Rectal smooth muscle tissue (tissue), 1 donor: ENCODE data around the gene HOXA1.

Experiments
- H3K27ac ChIP-seq: one replicate; pipeline ENCODE4 v1.7.0; 2013; ENCODE audit warnings: low read depth, low read length, inconsistent platforms
- H3K27me3 ChIP-seq: one replicate; pipeline ENCODE4 v1.7.0; 2013; ENCODE audit warnings: low read length; ENCODE audit not compliant: control insufficient read depth, insufficient read depth
- H3K36me3 ChIP-seq: one replicate; pipeline ENCODE4 v1.7.0; 2013; ENCODE audit warnings: low read length; ENCODE audit not compliant: control insufficient read depth, insufficient read depth
- H3K4me1 ChIP-seq: one replicate; pipeline ENCODE4 v1.7.0; 2013; ENCODE audit warnings: low read length; ENCODE audit not compliant: control insufficient read depth, insufficient read depth
- H3K4me3 ChIP-seq: one replicate; pipeline ENCODE4 v1.7.0; 2013; ENCODE audit warnings: low read length
- H3K9ac ChIP-seq: one replicate; pipeline ENCODE4 v1.7.0; 2013; ENCODE audit warnings: low read length

The HOXA1 gene

DNA sequence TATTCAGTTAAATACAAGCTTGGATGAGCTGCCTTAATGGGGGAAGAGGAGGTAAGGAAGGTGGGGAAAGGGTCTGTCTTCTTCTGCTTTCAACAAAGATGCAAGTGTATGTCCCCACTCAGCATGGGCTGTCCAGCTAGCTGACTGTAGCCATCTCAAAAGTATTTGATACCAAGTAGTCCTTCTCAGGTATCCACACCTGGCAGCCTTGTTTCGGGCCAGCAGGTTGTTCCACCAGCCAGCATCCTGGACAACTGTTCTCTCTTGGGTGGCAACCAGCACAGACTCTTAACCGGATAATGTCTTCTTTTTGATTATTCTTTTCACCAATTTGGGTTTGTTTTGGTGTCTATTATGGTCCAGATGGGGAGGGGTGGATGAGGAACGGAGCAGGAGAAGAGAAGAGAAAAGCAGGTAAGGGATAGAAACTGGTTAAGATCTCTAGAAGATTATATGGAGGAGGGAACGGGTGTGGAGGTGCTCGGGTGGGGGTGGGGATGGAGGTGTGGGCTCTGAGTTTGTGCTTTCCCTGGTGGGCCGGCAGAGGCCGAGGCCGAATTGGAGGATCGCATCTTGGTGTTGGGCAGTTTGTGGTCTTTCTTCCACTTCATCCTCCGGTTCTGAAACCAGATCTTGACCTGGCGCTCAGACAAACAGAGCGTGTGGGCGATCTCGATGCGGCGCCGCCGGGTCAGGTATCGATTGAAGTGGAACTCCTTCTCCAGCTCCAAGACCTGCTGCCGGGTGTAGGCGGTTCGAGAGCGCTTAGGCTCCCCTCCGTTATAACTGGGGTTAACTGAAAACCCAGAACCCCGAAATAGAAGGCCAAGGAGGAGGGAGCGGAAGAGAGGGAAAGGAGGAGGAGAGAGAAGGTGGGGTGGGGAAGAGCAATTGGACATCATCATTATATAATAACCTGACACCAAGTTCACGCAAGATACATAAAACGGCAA lies 33.3 kb upstream of the HOXA1 start:
- peak overlapping the region; percentile 83 for H3K27ac ChIP-seq
- no peak overlapping the region for H3K9ac ChIP-seq
- peaks cover 47% of the 10 kb centered on the region for H3K4me1 ChIP-seq
- H3K36me3 ChIP-seq = no peaks in the 10 kb centered on the region
- H3K4me3 ChIP-seq = peak overlapping the region; percentile 75
- H3K27me3 ChIP-seq = no peaks in the 10 kb centered on the region

DNA sequence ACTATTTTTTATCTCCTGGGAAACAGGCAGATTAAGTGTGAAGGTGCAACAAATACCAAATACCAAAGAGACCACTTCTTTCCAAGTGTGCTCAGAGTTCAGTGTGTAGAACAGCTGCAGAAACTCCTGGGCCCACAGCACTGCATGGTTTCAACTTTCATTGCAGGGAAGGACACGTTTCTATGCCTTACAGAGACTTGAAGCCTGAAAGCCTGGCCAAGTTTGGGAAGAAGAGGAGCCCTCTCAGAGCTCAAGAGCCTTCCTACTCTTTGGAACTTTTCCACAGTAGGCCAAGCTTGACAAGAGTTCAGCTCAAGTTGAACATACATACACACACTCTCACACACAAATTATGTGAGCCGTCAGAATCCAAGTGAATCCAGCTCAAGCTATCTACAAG lies 32.2 kb upstream of the HOXA1 start:
- no peaks in the 10 kb centered on the region for H3K36me3 ChIP-seq
- H3K27ac ChIP-seq = peak overlapping the region; percentile 72
- H3K9ac ChIP-seq = no peak overlapping the region
- no peaks in the 10 kb centered on the region for H3K27me3 ChIP-seq
- peaks cover 43% of the 10 kb centered on the region for H3K4me1 ChIP-seq
- H3K4me3 ChIP-seq = no peak overlapping the region

DNA sequence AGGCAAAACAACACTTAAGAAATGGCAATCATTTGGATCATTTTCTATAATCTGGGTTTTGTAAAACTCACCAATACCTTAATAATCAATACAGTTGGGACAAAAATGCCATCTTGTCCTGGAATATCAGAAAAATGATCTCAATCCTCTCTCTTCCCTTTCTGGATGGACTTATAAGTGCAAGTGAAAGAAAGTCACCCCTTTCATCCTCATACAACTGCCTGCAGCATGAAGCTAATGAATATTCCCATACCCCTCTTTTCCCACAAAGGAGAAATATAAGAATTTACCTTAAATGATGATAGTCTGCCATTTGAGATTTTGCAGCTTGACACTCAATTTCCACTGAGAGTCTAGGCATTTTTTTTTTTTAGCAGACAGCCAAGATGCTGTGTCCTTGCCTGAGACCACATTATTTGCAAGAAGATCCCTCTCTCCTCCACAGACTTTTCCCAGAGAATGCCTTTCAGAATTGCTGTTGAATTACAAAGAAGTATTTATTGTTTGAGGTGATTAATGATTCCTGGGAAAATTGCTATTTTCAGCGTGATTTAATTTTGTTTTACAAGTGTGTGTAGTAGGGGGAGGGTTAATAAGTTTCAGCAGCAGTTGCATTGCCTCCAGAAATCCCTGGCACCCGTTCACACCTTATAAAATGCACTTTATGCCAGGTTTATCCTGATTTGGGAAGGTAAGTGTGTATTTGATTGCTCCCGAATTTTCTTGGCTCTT lies 31.0 kb upstream of the HOXA1 start:
- Histone ChIP-seq H3K4me3 (no peak overlapping the region), H3K27ac (no peak overlapping the region), H3K4me1 (peaks cover 37% of the 10 kb centered on the region), H3K27me3 (no peaks in the 10 kb centered on the region), H3K36me3 (peaks cover 2% of the 10 kb centered on the region), H3K9ac (no peak overlapping the region)

GRCh38 chr7:27125986-27126394 lies 30.2 kb upstream of the HOXA1 start:
- no peak overlapping the region for H3K4me3 ChIP-seq
- H3K9ac ChIP-seq = no peak overlapping the region
- no peaks in the 10 kb centered on the region for H3K27me3 ChIP-seq
- peaks cover 33% of the 10 kb centered on the region for H3K4me1 ChIP-seq
- peaks cover 2% of the 10 kb centered on the region for H3K36me3 ChIP-seq
- H3K27ac ChIP-seq = no peak overlapping the region

DNA sequence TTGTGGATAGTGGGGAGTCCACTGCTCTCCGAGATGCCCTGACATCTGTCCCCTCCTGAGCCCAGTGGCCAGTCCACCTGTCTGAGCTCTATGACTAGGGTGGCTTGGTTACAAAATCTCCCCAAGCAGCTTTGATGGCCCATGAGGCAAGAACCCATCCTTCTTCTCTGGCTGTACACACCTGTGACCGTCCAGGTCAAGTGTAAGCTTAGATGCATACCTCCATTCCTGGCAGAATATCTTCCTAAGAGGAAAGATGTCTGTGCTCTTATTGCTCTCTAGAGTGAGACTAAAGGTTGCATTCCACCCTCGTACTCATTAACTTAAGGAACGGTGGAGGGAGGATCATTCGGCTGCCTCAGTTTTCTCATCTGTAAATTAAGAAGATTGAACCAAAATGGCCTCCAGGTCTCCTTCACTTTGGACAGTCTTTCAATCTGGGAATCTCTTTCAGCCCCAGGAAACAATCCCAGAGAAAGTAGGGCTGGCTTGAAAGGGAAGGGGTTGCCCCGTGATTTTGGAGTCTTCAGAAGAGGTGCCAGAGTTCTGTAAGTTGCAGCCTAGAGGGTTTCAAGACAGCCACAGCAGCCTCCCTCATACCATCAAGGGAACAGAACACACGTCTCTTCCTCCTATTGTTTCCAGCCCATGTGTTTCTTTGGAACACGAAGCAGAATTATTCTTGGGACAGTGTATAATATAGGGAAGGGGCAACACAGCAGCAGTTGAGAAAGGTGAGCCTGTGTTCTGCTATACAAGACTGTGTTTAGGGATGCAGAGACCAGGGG lies 29.3 kb upstream of the HOXA1 start:
- peaks cover 33% of the 10 kb centered on the region for H3K4me1 ChIP-seq
- H3K36me3 ChIP-seq = peaks cover 2% of the 10 kb centered on the region
- H3K27me3 ChIP-seq = no peaks in the 10 kb centered on the region
- peak overlapping the region; percentile 49 for H3K4me3 ChIP-seq
- H3K27ac ChIP-seq = peak overlapping the region; percentile 3
- no peak overlapping the region for H3K9ac ChIP-seq

- peaks cover 2% of the 10 kb centered on the region for H3K36me3 ChIP-seq
- H3K9ac ChIP-seq = no peak overlapping the region
- H3K27ac ChIP-seq = peak overlapping the region; percentile 73
- peak overlapping the region; percentile 49 for H3K4me3 ChIP-seq
- peaks cover 29% of the 10 kb centered on the region for H3K4me1 ChIP-seq
- H3K27me3 ChIP-seq = no peaks in the 10 kb centered on the region
Observed at GRCh38 chr7:27124096-27124901, 28.5 kb upstream of the HOXA1 start.

DNA sequence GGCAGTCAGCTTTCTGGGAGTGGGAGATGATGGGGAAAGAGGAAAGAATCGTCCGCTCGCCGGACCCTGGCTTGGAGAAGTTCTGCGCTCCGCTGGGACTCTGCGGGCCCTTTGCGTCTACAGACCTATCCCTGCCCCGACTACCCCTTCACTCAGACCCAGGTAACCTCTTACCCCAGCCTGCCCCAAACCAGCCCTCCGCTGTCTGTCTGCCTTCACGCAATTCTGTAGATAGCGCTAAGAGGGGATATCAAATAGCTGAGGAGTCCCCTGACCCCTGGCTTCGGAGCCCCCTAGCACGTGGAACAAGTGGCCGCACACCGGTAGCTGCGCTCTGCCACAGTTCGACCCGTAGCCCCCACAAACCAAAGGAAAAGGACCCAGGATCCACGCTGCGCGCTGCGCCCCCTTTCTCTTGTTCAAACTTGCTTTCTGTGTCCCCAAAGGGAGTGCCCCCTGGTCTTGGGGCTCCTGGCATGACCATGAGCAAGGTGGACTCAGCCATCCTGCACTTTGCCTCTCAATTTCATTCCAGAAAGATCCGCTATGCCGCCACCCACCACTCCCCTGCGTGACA lies 27.8 kb upstream of the HOXA1 start:
- H3K36me3 ChIP-seq = peaks cover 2% of the 10 kb centered on the region
- H3K9ac ChIP-seq = peak overlapping the region; percentile 21
- no peaks in the 10 kb centered on the region for H3K27me3 ChIP-seq
- H3K4me3 ChIP-seq = peak overlapping the region; percentile 49
- peaks cover 24% of the 10 kb centered on the region for H3K4me1 ChIP-seq
- peak overlapping the region; percentile 73 for H3K27ac ChIP-seq

GRCh38 chr7:27123007-27123476 lies 27.2 kb upstream of the HOXA1 start:
- no peaks in the 10 kb centered on the region for H3K27me3 ChIP-seq
- H3K36me3 ChIP-seq = peaks cover 2% of the 10 kb centered on the region
- peak overlapping the region; percentile 73 for H3K27ac ChIP-seq
- peaks cover 19% of the 10 kb centered on the region for H3K4me1 ChIP-seq
- no peak overlapping the region for H3K9ac ChIP-seq
- peak overlapping the region; percentile 49 for H3K4me3 ChIP-seq

DNA sequence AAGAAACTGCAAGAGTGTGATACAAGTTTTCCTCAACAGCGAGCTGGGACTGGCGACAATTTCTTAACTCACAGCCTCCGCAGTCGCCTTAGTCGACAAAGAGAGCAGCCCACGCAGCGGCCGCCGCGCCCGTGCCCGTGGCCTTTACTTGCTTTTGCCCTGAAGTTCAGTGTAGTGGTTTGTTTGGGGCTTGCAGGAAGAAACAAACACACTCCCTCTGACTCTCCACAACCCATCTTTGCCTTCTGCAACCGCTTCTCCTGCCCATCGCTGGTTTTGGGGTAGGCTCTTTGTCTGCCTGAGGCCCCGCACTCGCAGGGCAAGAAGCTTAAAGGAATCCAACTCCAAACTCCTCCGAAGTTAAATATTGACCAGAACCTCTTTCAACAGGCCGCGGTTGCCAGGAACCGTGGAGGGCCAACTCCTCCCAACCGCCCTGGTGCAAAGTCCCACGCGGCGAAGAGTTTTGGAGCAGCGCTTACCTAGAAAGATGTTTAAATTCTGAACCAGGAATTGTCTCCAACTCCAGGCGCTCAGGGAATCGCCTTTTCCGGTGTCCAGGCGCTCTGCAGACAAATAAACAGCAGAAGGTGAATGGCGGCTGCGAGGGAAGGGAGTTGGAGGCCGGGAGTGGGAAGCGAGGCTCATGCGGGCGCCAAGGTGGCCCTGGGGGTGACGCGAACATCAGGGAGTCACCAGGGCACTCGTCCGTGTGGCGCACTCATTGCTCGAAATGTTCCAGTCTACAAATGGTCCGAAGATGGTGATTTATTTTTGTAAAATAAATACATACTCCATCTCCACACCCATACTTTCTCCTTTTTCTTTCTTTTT lies 26.5 kb upstream of the HOXA1 start:
- H3K36me3 ChIP-seq = peaks cover 2% of the 10 kb centered on the region
- no peak overlapping the region for H3K9ac ChIP-seq
- no peak overlapping the region for H3K27ac ChIP-seq
- no peaks in the 10 kb centered on the region for H3K27me3 ChIP-seq
- H3K4me3 ChIP-seq = peak overlapping the region; percentile 49
- peaks cover 16% of the 10 kb centered on the region for H3K4me1 ChIP-seq

DNA sequence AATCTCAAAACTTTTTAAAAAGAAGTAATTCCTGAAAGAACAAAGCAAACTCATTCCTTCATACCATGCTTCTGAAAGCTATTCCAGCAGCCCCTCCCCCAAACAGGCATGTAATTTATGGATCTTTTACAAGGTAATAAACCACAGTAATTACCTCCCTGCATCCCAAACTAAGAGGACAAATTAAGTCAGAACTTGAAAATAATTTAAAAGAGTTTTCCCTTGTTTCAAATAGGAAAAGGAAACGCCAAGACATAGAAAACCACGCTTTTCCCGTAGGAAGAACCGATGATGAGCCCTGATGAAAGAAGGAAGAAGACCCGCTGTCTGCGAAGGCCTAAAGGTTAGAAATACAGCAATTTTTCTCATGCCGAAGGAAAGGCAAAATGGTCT lies 25.9 kb upstream of the HOXA1 start:
- Histone ChIP-seq H3K4me1 (peaks cover 14% of the 10 kb centered on the region), H3K27me3 (no peaks in the 10 kb centered on the region), H3K27ac (no peak overlapping the region), H3K9ac (no peak overlapping the region), H3K36me3 (peaks cover 2% of the 10 kb centered on the region), H3K4me3 (peak overlapping the region; percentile 42)
